HepG2 (cell line): ENCODE measurements around the gene KRTAP5-11.
"Not testable (repeated sequence)": the region's sequence is repeated elsewhere in the genome, so short reads cannot be mapped to it uniquely, and the experiment has no call there.

Experiments used
- CTCF ChIP-seq: sonication (generic); formaldehyde crosslinking; IDR thresholded peaks from 2 replicates; pipeline ENCODE4 v1.5.0; 2020; ENCODE audit warnings: mild to moderate bottlenecking, missing genetic modification reagents, moderate library complexity
- DNMT1 ChIP-seq: sonication (generic); formaldehyde crosslinking; IDR thresholded peaks from 2 replicates; pipeline ENCODE4 v1.5.1; 2020; ENCODE audit warnings: mild to moderate bottlenecking, missing genetic modification reagents
- FOXM1 ChIP-seq: sonication (generic); formaldehyde crosslinking; IDR thresholded peaks from 2 replicates; pipeline ENCODE4 v1.5.0; 2020; ENCODE audit warnings: missing genetic modification reagents
- MXD1 ChIP-seq: sonication (generic); formaldehyde crosslinking; IDR thresholded peaks from 2 replicates; pipeline ENCODE4 v1.4.0; 2020; ENCODE audit warnings: mild to moderate bottlenecking, missing genetic modification reagents
- PCBP1 ChIP-seq: fragments of 200-400 bp; formaldehyde crosslinking; IDR thresholded peaks from 2 replicates; pipeline ENCODE4 v1.6.1; 2017; ENCODE audit warnings: mild to moderate bottlenecking, low read depth, low read length, borderline replicate concordance
- POLR2A ChIP-seq, 2 experiments: IDR thresholded peaks; 2 replicates each; pipeline ENCODE4 v1.6.1; 2011; ENCODE audit warnings: low read depth in 2 of 2, low read length in 2 of 2, mild to moderate bottlenecking in 1 of 2, moderate library complexity in 1 of 2; ENCODE audit not compliant: insufficient read depth in 1 of 2
- POLR2AphosphoS5 ChIP-seq: IDR thresholded peaks from 2 replicates; pipeline ENCODE4 v1.6.1; 2012; ENCODE audit warnings: low read depth, low read length
- REXO4 ChIP-seq: sonication (generic); formaldehyde crosslinking; IDR thresholded peaks from 2 replicates; pipeline ENCODE4 v1.8.0; 2022; ENCODE audit warnings: missing genetic modification reagents, mild to moderate bottlenecking, borderline replicate concordance
- TCF12 ChIP-seq, 2 experiments: fragments of 450-650 bp in 1 of 2; sonication (generic) in 1 of 2; formaldehyde crosslinking in 1 of 2; IDR thresholded peaks; 2 replicates each; pipeline versions ENCODE4 v1.6.1 to v1.8.0; 2017 to 2022; ENCODE audit warnings: antibody characterized with exemption in 1 of 2, mild to moderate bottlenecking in 1 of 2, missing genetic modification reagents in 1 of 2, moderate library complexity in 1 of 2
- ZNF446 ChIP-seq: sonication (generic); formaldehyde crosslinking; IDR thresholded peaks from 2 replicates; pipeline ENCODE4 v1.5.0; 2020; ENCODE audit warnings: mild to moderate bottlenecking, missing genetic modification reagents
- ZNF512 ChIP-seq: sonication (generic); formaldehyde crosslinking; IDR thresholded peaks from 2 replicates; pipeline ENCODE4 v1.4.0; 2020; ENCODE audit warnings: mild to moderate bottlenecking, missing genetic modification reagents
- TF ChIP-seq, protein P1 (sequence below): IDR thresholded peaks from 2 replicates; pipeline ENCODE4 v1.6.1; 2016; ENCODE audit warnings: low read depth, control low read depth
- TF ChIP-seq, protein P2 (sequence below): sonication (generic); formaldehyde crosslinking; conservative IDR thresholded peaks from 2 replicates; pipeline ENCODE4 v1.8.0; 2022; ENCODE audit warnings: missing genetic modification reagents
- TF ChIP-seq, protein P3 (sequence below): sonication (generic); formaldehyde crosslinking; IDR thresholded peaks from 2 replicates; pipeline ENCODE4 v1.4.0; 2020; ENCODE audit warnings: missing genetic modification reagents

GRCh38 chr11:71571101-71571850 is 11.4 kb downstream of the KRTAP5-11 start:
- TF ChIP-seq, protein P1, sequence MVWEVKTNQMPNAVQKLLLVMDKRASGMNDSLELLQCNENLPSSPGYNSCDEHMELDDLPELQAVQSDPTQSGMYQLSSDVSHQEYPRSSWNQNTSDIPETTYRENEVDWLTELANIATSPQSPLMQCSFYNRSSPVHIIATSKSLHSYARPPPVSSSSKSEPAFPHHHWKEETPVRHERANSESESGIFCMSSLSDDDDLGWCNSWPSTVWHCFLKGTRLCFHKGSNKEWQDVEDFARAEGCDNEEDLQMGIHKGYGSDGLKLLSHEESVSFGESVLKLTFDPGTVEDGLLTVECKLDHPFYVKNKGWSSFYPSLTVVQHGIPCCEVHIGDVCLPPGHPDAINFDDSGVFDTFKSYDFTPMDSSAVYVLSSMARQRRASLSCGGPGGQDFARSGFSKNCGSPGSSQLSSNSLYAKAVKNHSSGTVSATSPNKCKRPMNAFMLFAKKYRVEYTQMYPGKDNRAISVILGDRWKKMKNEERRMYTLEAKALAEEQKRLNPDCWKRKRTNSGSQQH (CRISPR knock-in tag), result not testable (repeated sequence)
- not testable (repeated sequence) for TF ChIP-seq MXD1; ZNF512 (CRISPR knock-in tag); FOXM1 (CRISPR knock-in tag); DNMT1 (CRISPR knock-in tag); POLR2AphosphoS5; CTCF; POLR2A (IDR thresholded peaks at IDR 0.05; ENCODE audit: insufficient read depth in 1 of 2, low read depth in 2 of 2, low read length in 2 of 2); ZNF446; PCBP1; TCF12 (IDR thresholded peaks at IDR 0.05); TCF12 (CRISPR knock-in tag; IDR thresholded peaks at IDR 0.05); REXO4 (CRISPR knock-in tag)
- TF ChIP-seq, protein P2, sequence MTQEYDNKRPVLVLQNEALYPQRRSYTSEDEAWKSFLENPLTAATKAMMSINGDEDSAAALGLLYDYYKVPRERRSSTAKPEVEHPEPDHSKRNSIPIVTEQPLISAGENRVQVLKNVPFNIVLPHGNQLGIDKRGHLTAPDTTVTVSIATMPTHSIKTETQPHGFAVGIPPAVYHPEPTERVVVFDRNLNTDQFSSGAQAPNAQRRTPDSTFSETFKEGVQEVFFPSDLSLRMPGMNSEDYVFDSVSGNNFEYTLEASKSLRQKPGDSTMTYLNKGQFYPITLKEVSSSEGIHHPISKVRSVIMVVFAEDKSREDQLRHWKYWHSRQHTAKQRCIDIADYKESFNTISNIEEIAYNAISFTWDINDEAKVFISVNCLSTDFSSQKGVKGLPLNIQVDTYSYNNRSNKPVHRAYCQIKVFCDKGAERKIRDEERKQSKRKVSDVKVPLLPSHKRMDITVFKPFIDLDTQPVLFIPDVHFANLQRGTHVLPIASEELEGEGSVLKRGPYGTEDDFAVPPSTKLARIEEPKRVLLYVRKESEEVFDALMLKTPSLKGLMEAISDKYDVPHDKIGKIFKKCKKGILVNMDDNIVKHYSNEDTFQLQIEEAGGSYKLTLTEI (CRISPR knock-in tag), result not testable (repeated sequence)
- TF ChIP-seq, protein P3, sequence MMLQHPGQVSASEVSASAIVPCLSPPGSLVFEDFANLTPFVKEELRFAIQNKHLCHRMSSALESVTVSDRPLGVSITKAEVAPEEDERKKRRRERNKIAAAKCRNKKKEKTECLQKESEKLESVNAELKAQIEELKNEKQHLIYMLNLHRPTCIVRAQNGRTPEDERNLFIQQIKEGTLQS (CRISPR knock-in tag), result not testable (repeated sequence)
